Activated CD4-positive, alpha-beta T cell treated with anti-CD3 and anti-CD28 coated beads, Interleukin-2, amount 10 ng/mL, durations not matched to agents 7 days and 5 days (primary cell): ENCODE data around the gene ARHGAP44. TPM values are rescaled to one million over a fixed set of nuclear protein-coding genes. Genes with fewer than 3 reads are reported as not detected.
"Not testable (repeated sequence)": the region's sequence is repeated elsewhere in the genome, so short reads cannot be mapped to it uniquely, and the experiment has no call there.

Source experiments
- CTCF ChIA-PET: fragments of 350-600 bp; sonication (Branson Sonifier 250); formaldehyde crosslinking; loops from one replicate; lab custom pipeline; 2021; ENCODE audit warnings: antibody characterized with exemption; lab: Charles Lee
- POLR2A ChIA-PET: fragments of 350-600 bp; sonication (Branson Sonifier 250); formaldehyde crosslinking; loops from one replicate; lab custom pipeline; 2021; ENCODE audit warnings: antibody characterized with exemption; lab: Charles Lee
- DNase-seq: peaks from one replicate; pipeline ENCODE4 v3.0.0-alpha.2; 2020
- H3K27ac Mint-ChIP-seq: one replicate; pipeline ENCODE4 v1.8.0; 2021; ENCODE audit warnings: mild to moderate bottlenecking, moderate library complexity, mixed read lengths
- H3K27me3 Mint-ChIP-seq: one replicate; pipeline ENCODE4 v1.8.0; 2021; ENCODE audit warnings: mixed read lengths
- H3K36me3 Mint-ChIP-seq: one replicate; pipeline ENCODE4 v1.8.0; 2021; ENCODE audit warnings: low read depth, mixed read lengths
- H3K4me1 Mint-ChIP-seq: one replicate; pipeline ENCODE4 v1.8.0; 2021; ENCODE audit warnings: mixed read lengths
- H3K4me3 Mint-ChIP-seq: one replicate; pipeline ENCODE4 v1.8.0; 2021; ENCODE audit warnings: mild to moderate bottlenecking, moderate library complexity, mixed read lengths
- H3K9me3 Mint-ChIP-seq: one replicate; pipeline ENCODE4 v1.8.0; 2021; ENCODE audit warnings: mixed read lengths
- total RNA-seq, 2 experiments: library from RNA; stranded (reverse); gene quantifications; one replicate each; pipeline ENCODE4 v1.2.3, GENCODE V29; 2021

Gene ARHGAP44
- total RNA-seq, 2 experiments from 2014 or later, result 0.37 TPM; not detected in 1

DNA sequence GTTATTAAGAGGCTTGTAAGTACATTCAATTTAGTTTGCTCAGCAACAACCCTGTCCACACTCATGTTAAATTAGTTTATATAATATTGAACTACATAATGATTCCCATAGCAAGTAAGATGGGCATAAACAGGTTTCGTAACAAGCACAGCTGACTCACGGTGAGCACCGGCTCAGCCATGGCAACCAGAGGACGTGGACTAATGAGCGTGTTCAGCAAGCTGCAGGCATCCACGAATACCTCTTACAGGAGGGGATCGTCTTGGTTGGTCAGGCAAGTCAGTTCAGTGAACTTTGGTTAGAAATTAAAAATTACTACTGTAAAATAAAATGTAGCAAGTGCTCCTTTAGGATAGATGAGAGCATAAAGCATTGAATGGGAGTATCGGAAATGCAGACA is 170.1 kb downstream of the ARHGAP44 start:
- Mint-ChIP-seq H3K27me3 (no peaks in the 10 kb centered on the region), H3K9me3 (no peaks in the 10 kb centered on the region), H3K36me3 (no peaks in the 10 kb centered on the region), H3K27ac (no peak overlapping the region), H3K4me1 (no peaks in the 10 kb centered on the region), H3K4me3 (no peak overlapping the region)
- POLR2A ChIA-PET, result no interaction called here
- CTCF ChIA-PET, result no interaction called here
- DNase-seq, result no peak

GRCh38 chr17:12961655-12962054 is 172.4 kb downstream of the ARHGAP44 start:
- Mint-ChIP-seq H3K36me3 (no peaks in the 10 kb centered on the region), H3K27me3 (no peaks in the 10 kb centered on the region), H3K9me3 (no peaks in the 10 kb centered on the region), H3K4me3 (no peak overlapping the region), H3K27ac (no peak overlapping the region), H3K4me1 (no peaks in the 10 kb centered on the region)
- no peak for DNase-seq
- ChIA-PET CTCF (no interaction called here), POLR2A (no interaction called here)

DNA sequence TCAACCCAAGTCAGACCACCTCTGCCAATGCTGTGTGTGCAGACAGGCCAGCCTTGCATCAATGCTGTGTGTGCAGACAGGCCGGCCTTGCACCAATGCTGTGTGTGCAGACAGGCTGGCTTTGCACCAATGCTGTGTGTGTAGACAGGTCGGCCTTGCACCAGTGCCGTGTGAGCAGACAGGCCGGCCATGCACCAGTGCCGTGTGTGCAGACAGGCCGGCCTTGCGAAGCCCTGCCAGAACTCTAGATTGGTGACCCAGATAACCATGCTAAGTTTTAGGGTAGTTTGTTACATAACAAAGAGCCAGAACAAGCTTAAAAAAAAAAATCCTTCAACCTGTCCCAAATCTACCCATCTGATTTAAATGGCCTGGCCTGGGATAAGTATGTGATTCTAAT is 174.2 kb downstream of the ARHGAP44 start:
- no peaks in the 10 kb centered on the region for H3K9me3 Mint-ChIP-seq

GRCh38 chr17:12964162-12964561 is 174.9 kb downstream of the ARHGAP44 start:
- Mint-ChIP-seq H3K36me3 (no peaks in the 10 kb centered on the region), H3K9me3 (no peaks in the 10 kb centered on the region), H3K4me1 (no peaks in the 10 kb centered on the region), H3K27me3 (no peaks in the 10 kb centered on the region), H3K27ac (no peak overlapping the region), H3K4me3 (no peak overlapping the region)
- ChIA-PET CTCF (no interaction called here), POLR2A (no interaction called here)
- DNase-seq, result no peak

More for the DNA sequence above, 174.2 kb downstream of the ARHGAP44 start:
- no peaks in the 10 kb centered on the region for H3K27me3 Mint-ChIP-seq
- no peak for DNase-seq
- no peak overlapping the region for H3K27ac Mint-ChIP-seq
- H3K36me3 Mint-ChIP-seq, result no peaks in the 10 kb centered on the region
- H3K4me3 Mint-ChIP-seq, result no peak overlapping the region
- POLR2A ChIA-PET, result no interaction called here
- no peaks in the 10 kb centered on the region for H3K4me1 Mint-ChIP-seq
- CTCF ChIA-PET, result no interaction called here

GRCh38 chr17:12964840-12965239 is 175.5 kb downstream of the ARHGAP44 start:
- no peak overlapping the region for H3K27ac Mint-ChIP-seq
- ChIA-PET POLR2A (no interaction called here), CTCF (no interaction called here)
- no peaks in the 10 kb centered on the region for H3K4me1 Mint-ChIP-seq
- DNase-seq, result no peak
- no peaks in the 10 kb centered on the region for H3K27me3 Mint-ChIP-seq
- H3K9me3 Mint-ChIP-seq, result no peaks in the 10 kb centered on the region
- H3K36me3 Mint-ChIP-seq, result no peaks in the 10 kb centered on the region
- H3K4me3 Mint-ChIP-seq, result no peak overlapping the region

- H3K4me1 Mint-ChIP-seq, result no peaks in the 10 kb centered on the region
- no peak overlapping the region for H3K27ac Mint-ChIP-seq
- H3K4me3 Mint-ChIP-seq, result no peak overlapping the region
- CTCF ChIA-PET, result no interaction called here
- no peaks in the 10 kb centered on the region for H3K27me3 Mint-ChIP-seq
- POLR2A ChIA-PET, result no interaction called here
- H3K9me3 Mint-ChIP-seq, result no peaks in the 10 kb centered on the region
- no peaks in the 10 kb centered on the region for H3K36me3 Mint-ChIP-seq
- no peak for DNase-seq
These were observed 176.7 kb downstream of the ARHGAP44 start for GRCh38 chr17:12965988-12966387.

DNA sequence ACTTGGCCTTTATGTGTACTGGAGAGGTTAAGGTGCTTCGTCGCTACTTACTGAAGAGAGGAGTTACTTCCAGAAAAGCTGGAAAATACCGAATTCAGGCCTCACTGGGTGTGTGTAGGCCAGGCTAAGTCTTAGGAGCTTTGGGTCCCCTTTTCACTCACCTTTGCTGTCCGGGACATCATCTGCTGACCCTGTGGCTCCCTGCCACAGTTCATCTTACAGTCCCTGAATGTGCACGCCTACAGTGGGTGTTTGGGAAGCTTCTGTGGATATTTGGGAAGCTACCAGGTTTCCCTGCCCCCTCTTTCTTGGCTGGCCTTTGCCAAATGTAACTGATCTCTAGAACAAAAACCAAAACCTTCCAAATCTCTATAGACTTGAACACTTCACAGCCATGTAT is 177.1 kb downstream of the ARHGAP44 start:
- ChIA-PET POLR2A (no interaction called here), CTCF (interaction anchor here (1.3 kb wide), 1 partner anchor 48 kb away, joined by 3 read pairs; no protein-coding TSS in a partner anchor)
- Mint-ChIP-seq H3K4me3 (no peak overlapping the region), H3K9me3 (no peaks in the 10 kb centered on the region), H3K27ac (no peak overlapping the region), H3K4me1 (no peaks in the 10 kb centered on the region), H3K27me3 (no peaks in the 10 kb centered on the region), H3K36me3 (no peaks in the 10 kb centered on the region)
- DNase-seq, result no peak

GRCh38 chr17:12967962-12968361 is 178.7 kb downstream of the ARHGAP44 start:
- no peak for DNase-seq
- ChIA-PET CTCF (no interaction called here), POLR2A (no interaction called here)
- Mint-ChIP-seq H3K36me3 (no peaks in the 10 kb centered on the region), H3K4me1 (no peaks in the 10 kb centered on the region), H3K27ac (no peak overlapping the region), H3K27me3 (peaks cover 1% of the 10 kb centered on the region), H3K9me3 (no peaks in the 10 kb centered on the region), H3K4me3 (no peak overlapping the region)

- Mint-ChIP-seq H3K36me3 (no peaks in the 10 kb centered on the region), H3K4me3 (no peak overlapping the region), H3K4me1 (no peaks in the 10 kb centered on the region), H3K9me3 (no peaks in the 10 kb centered on the region), H3K27me3 (peaks cover 11% of the 10 kb centered on the region), H3K27ac (no peak overlapping the region)
- no peak for DNase-seq
- ChIA-PET CTCF (no interaction called here), POLR2A (no interaction called here)
These were observed 184.3 kb downstream of the ARHGAP44 start for GRCh38 chr17:12973496-12974004.

GRCh38 chr17:12974005-12974531 is 184.8 kb downstream of the ARHGAP44 start:
- no peak for DNase-seq
- ChIA-PET CTCF (no interaction called here), POLR2A (no interaction called here)
- Mint-ChIP-seq H3K36me3 (no peaks in the 10 kb centered on the region), H3K4me1 (no peaks in the 10 kb centered on the region), H3K27me3 (peaks cover 11% of the 10 kb centered on the region), H3K9me3 (no peaks in the 10 kb centered on the region), H3K4me3 (no peak overlapping the region), H3K27ac (no peak overlapping the region)

DNA sequence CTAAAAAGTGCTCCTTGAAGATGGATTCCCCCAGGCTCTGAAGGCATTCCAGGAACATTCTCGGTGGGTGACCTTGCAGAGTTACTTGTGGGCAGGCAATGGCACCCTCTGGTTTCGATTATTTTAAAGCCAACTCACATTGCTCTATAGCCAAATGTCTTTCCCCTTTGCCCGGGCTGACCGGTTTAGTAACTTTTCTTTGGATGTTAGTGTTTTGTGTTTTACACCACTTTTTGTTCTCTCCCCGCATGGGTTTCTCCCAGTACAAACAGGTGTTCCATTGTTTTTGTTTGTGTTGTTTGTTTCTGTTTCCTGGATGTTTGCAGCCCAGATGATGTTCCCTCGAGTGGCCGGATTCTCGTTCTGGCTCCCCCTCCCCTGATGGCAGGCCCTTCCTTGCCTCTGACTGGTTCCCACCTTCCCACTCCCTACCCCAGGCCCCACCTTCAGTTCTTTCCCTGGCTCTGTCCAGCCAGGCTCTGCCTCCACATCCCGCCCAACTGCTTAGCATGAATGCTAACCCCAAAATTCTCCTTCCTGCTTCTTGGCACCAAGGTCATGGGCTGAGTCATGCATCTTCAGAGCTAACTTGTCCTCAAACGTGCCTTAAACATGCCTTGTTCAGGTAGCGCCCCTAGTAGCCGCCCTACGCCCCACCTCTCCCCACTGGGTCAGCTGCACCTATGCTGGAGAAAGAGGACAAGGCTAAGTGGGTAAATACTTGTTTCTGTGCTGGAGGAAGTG is 187.9 kb downstream of the ARHGAP44 start:
- Mint-ChIP-seq H3K27me3 (peaks cover 11% of the 10 kb centered on the region), H3K27ac (no peak overlapping the region), H3K9me3 (no peaks in the 10 kb centered on the region), H3K4me1 (peaks cover 1% of the 10 kb centered on the region), H3K36me3 (no peaks in the 10 kb centered on the region), H3K4me3 (no peak overlapping the region)
- DNase-seq, result no peak
- CTCF ChIA-PET, result no interaction called here
- POLR2A ChIA-PET, result no interaction called here

GRCh38 chr17:12978787-12979186 is 189.5 kb downstream of the ARHGAP44 start:
- H3K4me1 Mint-ChIP-seq, H3K9me3 Mint-ChIP-seq, CTCF ChIA-PET, H3K4me3 Mint-ChIP-seq, H3K36me3 Mint-ChIP-seq, H3K27me3 Mint-ChIP-seq, H3K27ac Mint-ChIP-seq, POLR2A ChIA-PET, DNase-seq: not testable (repeated sequence)

- Mint-ChIP-seq H3K9me3 (no peaks in the 10 kb centered on the region), H3K36me3 (no peaks in the 10 kb centered on the region), H3K27ac (no peak overlapping the region), H3K4me3 (no peak overlapping the region), H3K4me1 (peaks cover 1% of the 10 kb centered on the region), H3K27me3 (peaks cover 3% of the 10 kb centered on the region)
- POLR2A ChIA-PET, result no interaction called here
- no peak for DNase-seq
- CTCF ChIA-PET, result no interaction called here
These were observed 189.9 kb downstream of the ARHGAP44 start for GRCh38 chr17:12979246-12979645.
